ENCODE data around the gene CASS4.
A peak's percentile ranks its signal among the peaks of the same experiment; 100 is the strongest.
"Not testable (repeated sequence)": the region's sequence is repeated elsewhere in the genome, so short reads cannot be mapped to it uniquely, and the experiment has no call there.

The CASS4 gene

DNA sequence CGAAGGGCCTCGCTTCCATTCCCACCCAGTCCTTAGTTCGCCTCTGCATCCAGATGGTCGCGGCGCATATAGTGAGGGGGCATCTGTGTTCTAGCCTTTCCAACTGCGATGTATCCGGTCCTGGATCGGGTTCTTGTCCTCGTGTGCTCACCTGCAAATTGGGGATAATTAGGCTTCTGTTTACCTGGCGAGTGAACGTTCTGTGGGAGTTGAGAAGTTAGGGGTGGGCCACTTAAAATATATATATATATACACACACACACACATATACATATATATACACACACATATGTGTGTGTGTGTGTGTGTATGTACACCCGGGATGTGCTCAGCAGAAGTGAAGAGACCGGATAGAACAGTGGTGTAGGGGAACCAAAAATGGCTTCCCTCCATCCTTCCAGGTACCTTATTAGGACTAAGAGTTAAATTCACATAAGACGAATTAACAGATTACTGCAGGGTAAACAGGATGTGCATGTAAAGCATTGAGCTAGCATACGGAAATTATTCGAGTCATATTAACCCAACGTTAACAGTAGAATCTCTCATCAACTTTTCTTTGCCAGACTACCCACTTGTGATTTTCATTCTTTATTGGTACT lies 19.1 kb upstream of the CASS4 start:
- no peak for DNase-seq (ENCODE audit: low read depth)

DNA sequence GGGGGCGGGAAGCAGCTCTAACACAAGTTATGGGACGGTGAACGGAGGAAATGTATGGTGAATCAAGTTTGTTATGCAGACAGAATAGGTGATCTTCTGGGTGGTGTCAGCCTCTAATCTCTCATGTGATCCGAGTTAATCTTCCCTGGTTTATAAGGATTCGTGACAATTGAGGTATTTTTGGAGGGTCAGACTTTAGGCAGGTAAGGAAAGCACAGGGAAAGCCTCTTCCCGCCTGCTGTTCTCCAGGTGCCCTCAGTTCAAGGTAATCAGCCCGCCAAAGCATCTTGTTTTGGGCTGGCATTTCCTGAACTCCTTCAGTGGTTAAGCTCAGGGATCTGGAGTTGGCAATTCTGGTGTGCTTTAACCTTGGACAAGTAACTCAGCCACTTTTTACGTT lies 18.4 kb upstream of the CASS4 start:
- no peak for DNase-seq (ENCODE audit: low read depth)

- DNase-seq (ENCODE audit: low read depth), result no peak
These were observed 16.9 kb upstream of the CASS4 start for GRCh38 chr20:56395166-56395565.

DNA sequence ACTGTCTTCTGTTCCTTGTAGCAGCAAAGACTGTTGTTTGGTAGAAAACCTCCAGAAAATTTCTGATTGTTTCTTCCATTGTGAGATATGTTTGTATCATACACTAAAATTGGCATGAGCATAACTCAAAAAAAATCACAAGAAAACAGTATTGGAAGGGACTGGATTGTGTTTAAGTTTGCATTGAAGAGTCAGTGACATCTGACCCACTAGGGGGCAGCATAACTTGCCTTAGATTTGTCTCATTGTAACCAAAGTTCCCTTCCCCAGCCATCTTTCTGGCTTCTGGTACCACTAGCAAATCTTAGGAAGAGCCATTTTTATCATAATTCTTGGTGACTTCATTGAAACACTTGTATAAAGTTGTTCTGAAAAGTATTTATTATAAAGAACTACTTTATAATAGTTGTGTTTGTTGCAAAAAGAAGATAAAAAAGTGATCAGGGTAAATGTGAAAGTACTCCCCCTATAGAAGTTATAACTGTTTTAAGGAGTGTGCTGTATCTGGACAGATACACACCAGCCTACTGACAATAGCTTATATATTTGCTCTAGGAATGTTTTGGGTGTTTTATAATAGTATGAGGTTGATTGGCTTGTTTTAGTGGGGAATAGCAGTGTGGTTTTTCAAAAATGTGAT lies 11.9 kb upstream of the CASS4 start:
- DNase-seq (ENCODE audit: low read depth), result peak; percentile 67

DNA sequence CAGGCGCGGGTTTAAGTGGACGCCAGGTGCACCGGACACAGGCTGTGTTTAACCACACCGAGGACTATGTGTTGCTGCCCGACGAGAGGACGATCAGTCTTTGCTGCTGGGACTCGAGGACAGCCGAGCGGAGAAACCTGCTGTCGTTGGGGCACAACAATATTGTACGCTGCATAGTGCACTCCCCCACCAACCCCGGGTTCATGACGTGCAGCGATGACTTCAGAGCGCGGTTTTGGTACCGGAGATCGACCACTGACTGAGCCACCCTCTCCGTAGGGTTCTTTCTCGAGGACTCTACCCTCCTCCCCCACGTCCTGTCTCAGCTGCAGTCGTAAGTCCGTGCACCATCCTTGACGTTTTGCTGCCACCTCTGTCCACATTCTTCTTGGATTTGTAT lies 8.6 kb upstream of the CASS4 start:
- DNase-seq (ENCODE audit: low read depth), result no peak

GRCh38 chr20:56405356-56405755 lies 6.7 kb upstream of the CASS4 start:
- DNase-seq (ENCODE audit: low read depth), result not testable (repeated sequence)

DNA sequence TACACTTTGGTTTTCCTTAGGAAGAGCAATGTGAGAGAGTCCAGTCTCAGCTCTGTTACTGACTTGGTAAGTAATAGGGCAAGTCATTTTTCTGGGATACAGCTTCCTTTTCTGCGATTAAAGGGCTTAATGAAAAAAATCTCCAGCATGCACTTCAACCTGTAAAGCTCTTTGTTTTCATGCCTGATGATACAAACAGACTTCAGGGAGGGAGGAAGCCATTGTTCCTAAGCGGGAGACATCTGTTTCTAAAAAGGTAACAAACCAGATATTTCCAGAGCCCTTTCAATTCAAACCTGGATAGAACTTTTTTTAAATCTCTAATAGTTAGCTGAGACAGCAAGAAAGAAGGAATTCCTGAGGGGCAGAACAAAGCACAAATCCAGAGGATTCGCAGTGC lies 5.2 kb upstream of the CASS4 start:
- DNase-seq (ENCODE audit: low read depth), result no peak

- no peak for DNase-seq (ENCODE audit: low read depth)
These were observed 2.5 kb upstream of the CASS4 start for GRCh38 chr20:56409521-56409920.

- DNase-seq (ENCODE audit: low read depth), result no peak
These were observed 2.1 kb upstream of the CASS4 start for GRCh38 chr20:56409956-56410355.

- not testable (repeated sequence) for DNase-seq (ENCODE audit: low read depth)
These were observed 773 bp upstream of the CASS4 start for GRCh38 chr20:56411287-56411686.

- no peak for DNase-seq (ENCODE audit: low read depth)
These were observed 372 bp downstream of the CASS4 start for GRCh38 chr20:56412473-56412790.

DNA sequence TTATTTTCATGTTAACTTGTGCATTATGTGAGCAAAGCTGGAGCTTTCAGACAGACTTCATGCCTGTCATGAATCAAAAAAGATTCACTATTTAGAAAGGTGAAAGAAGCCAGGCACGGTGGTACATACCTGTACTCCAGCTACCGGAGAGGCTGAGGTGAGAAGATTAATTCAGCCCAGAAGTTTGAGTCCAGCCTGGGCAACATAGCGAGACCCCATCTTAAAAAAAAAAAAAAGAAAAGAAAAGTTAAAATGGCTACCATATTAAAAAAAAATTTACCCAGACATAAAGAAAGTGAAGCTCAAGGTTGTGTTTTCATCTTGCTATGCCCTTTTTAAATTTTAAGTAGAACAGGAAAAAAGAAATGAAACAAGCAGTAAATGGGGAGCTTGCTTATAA lies 889 bp downstream of the CASS4 start:
- no peak for DNase-seq (ENCODE audit: low read depth)

DNA sequence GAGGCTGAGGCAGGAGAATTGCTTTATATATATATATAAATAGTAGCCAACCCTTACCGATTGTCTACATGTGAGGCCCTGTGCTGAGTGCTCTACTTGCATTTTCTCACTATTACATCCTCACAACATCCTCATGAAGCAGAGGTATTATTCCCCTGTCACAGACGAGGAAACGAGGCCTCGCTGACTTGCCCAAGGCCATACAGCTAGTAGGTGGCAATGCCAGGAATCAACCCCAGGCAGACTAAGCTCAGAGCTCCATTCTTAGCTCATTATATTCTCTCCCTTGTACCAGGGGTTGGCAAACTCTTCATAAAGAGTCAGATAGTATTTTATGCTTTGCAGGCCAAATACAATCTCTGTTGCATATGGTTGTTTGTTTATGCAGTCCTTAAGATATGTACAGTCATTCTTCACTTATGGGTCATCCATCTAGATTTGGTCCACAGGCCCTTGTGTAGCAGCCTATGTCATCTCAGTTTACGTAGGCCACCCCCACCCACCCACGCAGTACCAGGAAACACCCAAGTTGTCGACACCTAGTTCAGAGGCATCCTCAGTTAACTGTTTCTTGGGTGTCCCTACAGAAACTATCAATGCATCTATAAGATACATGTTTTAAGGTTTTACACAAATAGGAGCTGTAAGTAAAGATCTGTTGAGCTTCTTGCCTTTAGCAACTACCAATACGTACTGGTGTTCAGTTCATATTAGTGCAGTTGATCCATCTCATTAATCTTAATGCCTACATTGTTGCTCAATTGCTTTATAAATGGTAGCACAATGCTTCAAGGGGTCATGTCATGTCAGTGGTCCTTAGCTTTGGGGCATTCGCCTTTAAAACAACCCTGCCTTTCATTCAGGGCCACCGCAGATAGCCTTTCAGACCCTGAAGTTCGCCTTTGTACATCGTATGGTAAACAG lies 3.0 kb downstream of the CASS4 start:
- DNase-seq (ENCODE audit: low read depth), result peak; percentile 53

DNA sequence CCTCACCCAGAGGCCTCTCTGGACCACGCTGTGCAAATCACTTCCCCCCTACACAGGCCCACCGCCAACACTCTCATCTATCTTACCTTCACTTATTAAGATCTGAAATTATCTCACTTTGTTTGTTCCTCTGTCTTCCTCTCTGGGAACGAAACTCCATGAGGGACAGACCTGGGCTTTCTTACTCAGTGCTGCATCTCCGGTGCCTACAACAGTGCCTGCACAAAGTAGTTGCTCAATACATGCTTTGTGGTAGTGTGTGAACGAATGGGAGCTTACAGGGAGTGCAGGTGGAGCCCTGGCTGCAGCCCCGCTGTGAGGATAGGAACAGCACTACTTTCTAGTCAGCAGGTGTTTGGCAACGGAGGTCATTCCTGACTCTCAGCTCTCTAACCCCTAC lies 5.3 kb downstream of the CASS4 start:
- no peak for DNase-seq (ENCODE audit: low read depth)

DNA sequence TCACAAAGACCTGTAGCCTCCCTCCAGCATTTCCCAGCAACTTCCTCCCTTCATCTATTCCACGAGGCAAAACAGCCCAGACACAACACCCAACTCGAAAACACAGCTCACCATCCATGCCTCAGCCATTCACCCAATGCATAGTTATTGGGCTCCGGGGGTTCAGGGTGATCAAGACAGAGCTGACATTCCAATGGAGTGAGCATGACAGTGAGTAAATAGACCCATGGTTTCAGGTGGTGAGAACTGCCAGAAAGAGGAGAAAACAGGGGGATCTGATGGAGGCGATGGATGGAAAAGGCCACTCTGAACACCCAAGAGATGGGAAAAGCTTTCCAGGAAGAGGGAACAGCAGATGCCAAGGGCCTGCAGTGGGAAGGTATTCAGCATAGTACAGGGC lies 5.9 kb downstream of the CASS4 start:
- no peak for DNase-seq (ENCODE audit: low read depth)

- no peak for DNase-seq (ENCODE audit: low read depth)
These were observed 6.4 kb downstream of the CASS4 start for GRCh38 chr20:56418385-56418861.

DNA sequence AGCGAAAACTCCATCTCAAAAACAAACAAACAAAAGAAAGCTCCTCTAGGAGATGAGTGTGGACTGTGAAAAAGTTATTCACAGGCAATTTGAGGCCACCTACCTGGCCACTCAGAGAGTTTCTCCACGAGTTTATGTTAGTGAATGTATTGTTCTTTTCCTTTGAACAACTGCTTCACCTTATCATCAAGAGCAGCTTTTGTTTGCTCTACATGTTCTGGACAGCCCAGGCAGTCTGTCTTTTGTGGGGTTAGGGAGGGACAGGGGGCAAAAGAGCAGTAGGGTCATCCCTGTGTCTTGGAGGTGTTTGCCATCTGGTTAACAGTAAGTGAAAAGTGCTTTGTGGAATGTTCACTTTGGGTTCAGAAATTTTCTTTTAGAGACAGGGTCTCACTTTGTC lies 8.0 kb downstream of the CASS4 start:
- no peak for DNase-seq (ENCODE audit: low read depth)

DNA sequence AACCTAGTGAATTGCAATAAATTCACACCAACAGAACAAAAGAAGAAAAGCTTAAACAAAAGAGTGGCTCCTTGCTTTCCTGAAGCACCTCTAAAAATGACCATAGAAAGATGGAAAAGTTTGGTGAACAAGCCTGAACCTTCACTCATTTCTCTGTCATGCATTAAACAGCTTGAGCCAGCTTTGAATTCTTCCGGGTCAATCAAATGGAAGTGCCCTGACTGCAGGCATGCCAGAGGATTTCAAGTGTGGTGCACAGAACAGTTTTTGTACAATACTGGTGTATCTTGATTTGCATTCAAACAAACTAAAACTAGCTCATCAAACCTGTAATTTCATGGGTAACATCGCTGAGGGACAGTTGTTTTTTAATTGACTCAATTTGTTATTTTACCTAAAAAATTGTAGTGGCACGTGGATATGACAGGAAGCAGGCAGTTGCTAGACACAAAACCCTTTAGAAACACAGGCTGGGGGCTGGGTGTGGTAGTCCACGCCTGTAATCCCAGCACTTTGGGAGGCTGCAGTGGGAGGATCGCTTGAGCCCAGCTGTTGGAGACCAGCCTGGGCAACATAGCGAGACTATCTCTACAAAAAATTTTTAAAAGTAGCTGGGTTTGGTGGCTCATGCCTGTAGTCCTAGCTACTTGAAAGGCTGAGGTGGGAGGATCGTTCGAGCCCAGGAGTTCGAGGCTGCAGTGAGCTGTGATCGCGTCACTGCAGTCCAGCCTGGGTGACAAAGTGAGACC lies 9.1 kb downstream of the CASS4 start:
- DNase-seq (ENCODE audit: low read depth), result no peak

DNA sequence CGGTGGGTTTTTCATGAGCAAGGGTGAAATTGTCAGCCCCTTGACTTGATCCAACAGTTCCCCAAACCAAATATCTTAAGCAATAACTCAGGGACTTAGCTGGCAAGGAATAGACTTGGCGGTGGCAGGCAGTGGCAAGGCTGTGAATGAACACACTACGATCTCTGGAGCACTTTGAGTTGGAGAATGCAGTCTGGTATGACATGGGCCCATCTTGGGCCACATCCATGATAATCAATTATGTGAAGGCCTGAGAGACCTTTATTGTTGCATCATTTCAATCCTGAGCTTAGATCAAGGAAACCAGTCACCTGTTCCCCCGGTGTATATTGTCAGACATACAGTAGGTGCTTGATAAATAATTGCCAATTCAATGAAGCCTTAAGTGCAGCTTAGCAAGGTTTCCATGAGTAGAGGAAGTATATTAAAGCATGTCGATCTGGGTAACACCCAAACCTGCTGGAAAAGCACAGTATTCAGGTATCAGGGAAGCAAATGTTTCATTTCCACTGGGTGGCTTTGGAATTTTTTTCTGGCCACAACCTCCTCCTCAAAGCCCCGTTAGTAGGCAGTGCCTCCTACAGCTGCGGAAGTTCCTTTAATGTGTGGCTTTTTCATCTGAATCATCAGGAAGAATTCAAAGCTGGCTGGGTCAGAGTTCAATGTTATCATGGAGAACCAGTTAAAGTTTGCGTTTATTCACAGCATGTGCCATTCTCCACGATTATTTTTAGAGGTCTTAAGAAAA lies 10.2 kb downstream of the CASS4 start:
- DNase-seq (ENCODE audit: low read depth), result no peak

GRCh38 chr20:56422824-56423189 lies 10.7 kb downstream of the CASS4 start:
- DNase-seq (ENCODE audit: low read depth), result no peak

- DNase-seq (ENCODE audit: low read depth), result no peak
These were observed 11.2 kb downstream of the CASS4 start for GRCh38 chr20:56423211-56423610.

DNA sequence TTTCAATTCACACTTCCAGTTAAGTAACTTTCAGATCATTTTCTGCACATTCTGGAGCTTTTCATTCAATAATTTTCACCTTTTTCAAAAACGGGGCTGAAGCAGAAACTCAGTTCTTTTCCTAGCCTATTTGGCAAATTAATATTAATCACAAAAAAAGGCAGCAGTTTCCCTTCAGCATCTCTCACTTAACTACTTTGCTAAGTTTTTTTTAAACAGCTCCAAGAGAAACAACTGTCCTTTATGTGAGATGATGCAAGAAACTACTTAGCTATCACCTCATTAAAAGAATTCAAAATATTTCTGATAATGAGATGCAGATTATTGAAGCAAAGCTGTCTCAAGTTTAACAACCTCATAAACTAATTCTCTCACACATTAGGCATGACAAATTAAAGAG lies 11.8 kb downstream of the CASS4 start:
- DNase-seq (ENCODE audit: low read depth), result no peak

Measured in fibroblast of the conjunctiva (primary cell).